Activated T-cell treated with anti-CD3 and anti-CD28 coated beads for 48 hours (primary cell): ENCODE measurements around the gene IPO13.
A peak's percentile ranks its signal among the peaks of the same experiment; 100 is the strongest.

ENCODE experiments used
- DNase-seq: peaks from one replicate; pipeline ENCODE4 v3.0.0-alpha.2; 2020; ENCODE audit warnings: low read depth

The IPO13 gene

GRCh38 chr1:43930168-43930948 is 16.4 kb upstream of the IPO13 start:
- DNase-seq, result no peak

- no peak for DNase-seq
These were observed 15.8 kb upstream of the IPO13 start for GRCh38 chr1:43930949-43931275.

DNA sequence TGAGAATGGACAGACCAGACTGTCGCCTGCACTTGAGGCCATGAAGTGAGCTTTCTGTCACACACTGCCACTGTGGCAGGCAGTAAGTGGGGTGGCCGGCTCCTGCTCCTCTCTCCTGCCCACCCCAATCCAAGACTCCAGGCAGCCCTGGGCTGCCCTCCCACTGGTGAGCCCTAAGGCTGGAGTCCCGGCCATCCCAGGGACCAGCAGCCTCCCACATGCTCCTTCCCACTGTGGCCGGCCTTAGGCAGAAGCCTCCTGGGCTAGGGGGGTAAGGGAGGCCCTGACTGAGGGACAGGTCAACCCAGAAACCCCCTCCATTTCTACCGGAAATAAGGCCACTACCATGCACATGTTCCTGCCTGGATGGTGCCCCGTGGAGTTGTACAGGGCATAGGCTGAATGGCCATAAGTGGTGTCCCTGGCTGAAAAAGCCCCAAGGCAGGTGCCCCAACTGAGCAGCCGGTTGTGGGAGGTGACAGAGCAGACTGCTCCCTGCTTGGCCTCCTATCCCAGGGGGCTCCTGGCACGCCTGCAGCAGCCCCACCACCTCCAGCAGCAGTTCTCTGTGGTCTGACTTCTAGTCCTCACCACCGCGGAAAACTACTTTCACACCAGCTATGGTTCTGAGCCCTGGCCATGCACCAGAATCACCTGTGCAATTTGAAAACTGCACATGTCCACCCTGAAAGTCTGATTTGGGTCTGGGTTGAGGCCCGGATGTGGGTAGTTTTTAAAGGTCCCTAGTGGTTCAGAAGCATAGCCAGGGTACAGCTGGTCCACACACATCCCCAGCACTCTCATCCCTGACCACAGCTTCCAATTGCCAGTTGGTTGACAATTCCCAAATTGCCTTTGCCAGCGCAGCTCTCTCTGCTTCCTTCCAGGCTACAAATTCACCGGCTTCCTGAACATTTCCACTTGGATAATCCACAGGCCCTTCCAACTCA is 14.8 kb upstream of the IPO13 start:
- no peak for DNase-seq

DNA sequence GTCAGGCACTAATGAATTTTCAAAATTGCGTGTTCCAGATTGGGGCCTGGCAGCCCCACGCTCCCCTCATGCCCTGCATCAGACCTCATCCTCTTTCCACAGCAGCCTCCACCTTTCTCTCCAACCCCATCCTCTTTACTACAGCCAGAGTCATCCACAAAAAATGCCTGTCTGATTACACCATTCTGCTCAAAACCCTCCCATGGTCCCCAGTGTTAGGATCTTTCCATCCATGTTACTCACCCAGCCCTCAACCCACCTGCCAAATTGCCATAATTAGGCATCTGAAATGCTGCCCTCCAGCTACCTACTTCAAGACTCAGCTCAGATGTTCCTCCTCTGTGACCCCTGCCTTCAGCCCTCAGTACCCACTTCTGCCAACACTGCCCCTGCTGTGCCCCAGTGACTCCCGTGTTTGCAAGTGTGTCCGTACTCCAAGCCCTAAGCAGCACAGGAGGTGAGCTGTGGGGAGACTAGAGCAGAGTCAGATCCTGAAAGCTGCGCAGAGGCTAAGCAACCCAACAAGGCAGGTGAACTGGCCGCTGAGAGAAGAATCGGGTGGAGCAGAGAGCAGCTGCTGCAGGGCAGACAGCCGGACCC is 13.9 kb upstream of the IPO13 start:
- DNase-seq, result no peak

- no peak for DNase-seq
These were observed 13.2 kb upstream of the IPO13 start, which contains the start of gene ARTN for GRCh38 chr1:43933386-43934100. Gene ARTN (plus strand): TSS chr1:43933801. CDS start chr1:43935657, 1,856 bp downstream.

DNA sequence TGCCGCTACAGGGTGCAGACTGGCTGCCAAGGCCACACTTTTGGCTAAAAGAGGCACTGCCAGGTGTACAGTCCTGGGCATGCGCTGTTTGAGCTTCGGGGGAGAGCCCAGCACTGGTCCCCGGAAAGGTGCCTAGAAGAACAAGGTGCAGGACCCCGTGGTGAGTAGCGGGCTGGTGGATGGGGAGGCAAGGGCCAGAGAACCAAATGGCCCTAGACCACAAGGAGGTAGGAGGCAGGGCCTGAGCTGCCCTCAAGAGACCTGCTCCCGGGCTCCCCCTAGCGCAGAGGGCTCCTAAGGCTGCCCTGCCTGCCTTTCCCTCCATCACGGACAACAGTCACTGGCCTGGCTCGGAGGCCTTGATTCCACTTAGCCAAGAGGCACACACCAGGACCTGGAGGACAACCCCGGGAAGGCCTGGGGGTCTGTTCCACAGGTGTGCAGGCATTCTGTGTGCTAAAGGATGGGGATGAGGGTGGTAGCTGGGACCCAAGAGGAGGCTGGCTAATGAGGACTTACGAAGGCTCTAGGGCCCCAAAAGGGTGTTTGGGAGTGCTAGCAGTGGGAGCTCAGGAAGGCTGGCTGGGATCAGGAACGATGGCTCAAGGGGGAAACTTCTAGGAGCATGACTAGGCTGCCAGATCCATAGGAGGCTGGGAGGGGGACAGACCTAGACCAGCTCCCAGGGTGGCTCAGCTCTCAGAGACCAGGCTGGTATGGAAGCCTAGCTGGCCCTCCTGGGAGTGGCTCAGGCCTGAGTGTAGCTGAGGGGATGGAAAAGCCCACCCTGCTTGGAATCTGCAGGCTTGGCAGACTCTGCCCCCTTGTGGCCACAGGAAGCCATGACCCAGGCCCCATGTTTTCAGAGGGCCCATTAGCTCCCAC is 12.4 kb upstream of the IPO13 start:
- DNase-seq, result peak; percentile 52

GRCh38 chr1:43934986-43935324 is 11.8 kb upstream of the IPO13 start:
- no peak for DNase-seq

- no peak for DNase-seq
These were observed 10.9 kb upstream of the IPO13 start for GRCh38 chr1:43935711-43936427.

- no peak for DNase-seq
These were observed 10.2 kb upstream of the IPO13 start for GRCh38 chr1:43936431-43937151.

GRCh38 chr1:43937179-43937865 is 9.4 kb upstream of the IPO13 start:
- DNase-seq, result no peak

DNA sequence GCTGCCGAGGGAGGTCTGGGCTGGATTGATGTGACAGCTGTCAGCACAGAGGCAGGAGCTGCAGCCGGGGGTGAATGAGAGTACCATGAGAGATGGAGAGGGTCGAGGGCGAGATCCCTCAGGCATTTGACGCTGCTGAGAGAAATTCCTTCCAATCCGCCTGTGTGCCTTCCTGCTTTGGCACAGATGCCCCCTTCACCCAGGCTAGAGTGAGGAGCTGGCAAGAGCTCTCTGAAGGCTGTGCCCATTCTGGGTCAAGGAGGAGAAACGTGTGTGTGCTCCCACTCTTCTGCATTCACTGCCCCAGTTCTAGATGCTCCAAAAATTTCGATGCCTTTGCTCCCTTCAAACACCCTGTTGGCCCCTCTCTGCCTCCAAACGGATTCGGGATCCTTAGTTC is 8.4 kb upstream of the IPO13 start:
- no peak for DNase-seq

DNA sequence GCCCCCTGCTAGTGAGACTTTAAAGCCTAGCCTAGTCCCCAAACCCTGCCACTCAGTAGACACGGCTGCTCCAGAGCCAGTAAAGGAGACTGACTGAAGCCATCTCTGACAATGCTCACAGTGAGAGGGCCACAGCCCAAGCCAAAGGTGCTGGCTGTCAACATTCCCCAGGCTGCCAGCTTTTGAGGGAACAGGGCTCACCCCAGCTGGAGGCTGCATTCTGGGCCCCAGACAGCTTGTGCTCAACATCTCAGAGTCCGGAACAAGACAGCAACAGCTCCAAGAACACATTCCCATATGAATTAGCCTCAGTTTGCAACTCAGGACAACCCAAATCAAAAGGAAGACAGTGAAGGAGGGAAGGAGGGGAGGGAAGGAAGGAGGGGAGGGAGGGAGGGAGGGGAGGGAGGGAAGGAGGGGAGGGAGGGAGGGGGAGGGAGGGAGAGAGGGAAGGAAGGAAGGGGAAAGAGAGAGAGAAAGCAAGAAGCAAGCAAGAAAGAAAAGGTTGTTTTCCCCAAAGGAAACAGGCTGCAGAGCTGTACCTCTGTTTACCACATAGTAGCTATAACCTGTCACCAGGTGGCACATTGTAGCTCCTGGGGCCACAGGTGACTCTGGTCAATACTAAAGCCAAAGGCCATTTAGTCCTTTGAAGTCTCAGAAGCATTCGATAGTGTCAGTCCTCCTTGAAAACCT is 7.7 kb upstream of the IPO13 start:
- no peak for DNase-seq

DNA sequence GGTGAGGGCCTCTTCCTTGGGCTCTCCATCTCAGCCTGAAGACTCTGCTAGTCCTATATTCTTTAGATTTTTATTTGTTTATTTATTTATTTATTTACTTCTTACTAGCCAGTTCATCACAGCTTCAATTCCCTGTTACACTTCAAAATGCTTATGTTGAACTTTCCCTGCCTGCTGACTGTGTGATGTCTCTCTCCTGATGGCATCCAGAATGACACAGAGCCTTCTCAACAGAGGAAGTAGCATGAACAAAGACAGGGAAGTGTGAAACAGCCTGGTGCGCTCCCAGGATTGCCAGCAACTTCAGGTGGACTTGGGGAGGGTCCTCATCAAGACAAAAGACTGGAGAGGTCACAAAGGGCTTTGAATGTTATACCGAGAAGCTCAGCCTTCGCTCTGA is 4.3 kb upstream of the IPO13 start:
- no peak for DNase-seq

DNA sequence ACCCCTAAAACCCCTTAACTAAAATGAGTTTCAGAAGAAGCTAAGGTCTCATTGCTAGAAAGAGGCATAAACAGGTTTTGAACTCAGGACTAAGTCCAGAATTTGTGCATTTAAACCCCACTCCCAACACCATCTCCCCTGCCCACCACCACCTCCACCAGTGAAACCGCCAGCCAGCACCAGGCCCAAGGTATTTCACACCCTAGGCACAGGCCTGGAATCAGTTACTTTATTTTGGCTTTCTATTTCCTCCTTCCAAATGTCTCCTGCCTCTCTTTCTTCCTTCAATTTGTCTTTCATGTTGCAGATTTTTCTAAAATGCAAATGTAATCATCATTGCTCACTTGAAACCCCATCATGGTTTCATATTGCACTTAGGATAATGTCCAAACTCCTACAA is 1.9 kb upstream of the IPO13 start:
- no peak for DNase-seq

- DNase-seq, result no peak
These were observed 995 bp upstream of the IPO13 start for GRCh38 chr1:43945674-43946235.

DNA sequence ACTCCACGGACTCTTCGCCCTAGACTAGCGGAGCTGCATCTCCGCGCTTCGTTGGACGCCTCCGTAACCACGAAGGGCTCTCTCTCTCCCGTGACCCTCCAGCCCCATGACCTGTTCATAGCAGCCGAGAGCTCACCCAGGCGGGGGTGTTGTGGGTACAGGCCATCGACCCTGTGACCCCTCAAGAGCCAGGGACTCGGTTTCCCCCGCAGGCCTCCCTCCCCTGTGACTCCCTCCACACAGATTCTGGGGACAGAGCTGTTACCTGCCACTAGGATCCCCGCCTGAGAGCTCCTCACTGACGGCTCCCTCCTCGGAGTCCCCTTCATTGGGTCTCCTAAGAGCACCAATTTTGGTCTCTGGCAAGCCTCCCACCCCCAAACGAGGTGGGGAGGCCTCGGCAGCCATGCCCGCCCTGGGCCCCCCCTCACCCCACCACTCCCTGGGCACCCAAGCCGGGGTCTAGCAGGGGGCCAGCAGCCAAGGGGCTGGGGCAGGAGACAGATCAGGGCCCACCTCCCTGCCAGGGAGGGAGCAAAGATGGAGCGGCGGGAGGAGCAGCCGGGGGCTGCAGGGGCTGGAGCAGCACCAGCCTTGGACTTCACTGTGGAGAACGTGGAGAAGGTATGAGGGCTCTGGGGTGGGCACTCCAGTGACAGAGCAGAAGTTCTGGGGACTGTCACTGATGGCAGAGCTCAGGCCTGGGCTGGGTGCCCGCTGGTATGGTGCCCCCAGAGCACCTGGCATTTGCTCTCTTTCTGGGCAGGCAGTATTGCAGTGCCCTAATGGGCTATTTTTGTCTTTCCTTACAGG is 517 bp downstream of the IPO13 start:
- DNase-seq, result no peak

- DNase-seq, result no peak
These were observed 1.2 kb downstream of the IPO13 start for GRCh38 chr1:43947874-43948437.
